ENCODE results near the gene BZW2. TPM values are rescaled to one million over a fixed set of nuclear protein-coding genes. Genes with fewer than 3 reads are reported as not detected.

BZW2 gene
- total RNA-seq, 1 experiment from 2014 or later = 85.4 TPM

DNA sequence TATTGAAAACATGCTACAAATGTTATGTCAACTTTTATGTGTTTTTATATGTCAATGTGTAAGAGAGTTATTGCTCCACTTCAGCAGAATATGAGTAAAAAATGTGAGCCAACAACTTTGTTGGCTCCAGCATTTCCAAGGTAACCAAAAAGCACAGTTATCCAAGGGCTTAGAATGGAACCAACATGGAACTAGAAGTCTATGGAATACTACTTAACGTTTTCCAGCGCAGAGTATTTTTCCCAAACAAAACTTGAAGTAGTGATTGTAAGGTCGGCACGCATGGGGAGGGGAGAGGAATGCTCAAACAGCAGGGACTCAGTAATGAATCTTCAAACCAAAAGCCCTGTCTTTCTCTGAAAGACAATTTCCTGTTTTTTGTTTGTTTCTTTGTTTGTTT is 62.5 kb downstream of the BZW2 start:
- POLR2A ChIA-PET = interaction anchor here (1.6 kb wide), 1 partner anchor 62 kb away, joined by 4 read pairs; no protein-coding TSS in a partner anchor
- H3K9me3 Mint-ChIP-seq (ENCODE audit: unreplicated experiment) = no peaks in the 10 kb centered on the region

DNA sequence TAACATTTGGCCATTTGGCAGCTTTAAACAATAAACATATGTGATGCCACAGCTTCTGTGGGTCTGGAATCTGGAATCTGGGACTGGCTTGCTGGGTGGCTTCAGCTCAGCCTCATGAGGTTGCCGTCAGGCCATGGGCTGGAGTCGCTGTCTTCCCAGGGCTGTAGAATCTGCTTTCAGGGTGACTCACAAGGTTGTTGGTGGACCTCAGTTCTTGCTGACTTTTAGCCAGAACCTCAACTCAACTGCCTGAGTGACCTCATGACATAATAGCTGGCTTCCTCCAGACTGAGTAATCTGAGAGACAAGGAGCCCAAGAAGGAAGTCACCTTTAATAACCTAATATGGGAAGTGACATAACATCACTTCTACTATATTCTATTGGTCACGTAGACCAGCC is 63.0 kb downstream of the BZW2 start:
- Mint-ChIP-seq H3K9me3 (ENCODE audit: unreplicated experiment) (no peaks in the 10 kb centered on the region), H3K27ac (ENCODE audit: low read depth, unreplicated experiment) (no peak overlapping the region), H3K36me3 (ENCODE audit: insufficient read depth, unreplicated experiment) (peaks cover 58% of the 10 kb centered on the region), H3K27me3 (ENCODE audit: insufficient read depth, unreplicated experiment) (no peaks in the 10 kb centered on the region), H3K4me3 (ENCODE audit: unreplicated experiment) (no peak overlapping the region), H3K4me1 (ENCODE audit: insufficient read depth, unreplicated experiment) (no peaks in the 10 kb centered on the region)
- intact Hi-C loops (cut with micrococcal nuclease) = no loop called here
- CTCF ChIA-PET = interaction anchor here (0.6 to 0.7 kb wide), 3 partner anchors 12 to 105 kb away, joined by 3 to 5 read pairs (median 3); no protein-coding TSS in a partner anchor
- peak; percentile 68 for DNase-seq (ENCODE audit: unreplicated experiment)
- TF ChIP-seq, protein P1, sequence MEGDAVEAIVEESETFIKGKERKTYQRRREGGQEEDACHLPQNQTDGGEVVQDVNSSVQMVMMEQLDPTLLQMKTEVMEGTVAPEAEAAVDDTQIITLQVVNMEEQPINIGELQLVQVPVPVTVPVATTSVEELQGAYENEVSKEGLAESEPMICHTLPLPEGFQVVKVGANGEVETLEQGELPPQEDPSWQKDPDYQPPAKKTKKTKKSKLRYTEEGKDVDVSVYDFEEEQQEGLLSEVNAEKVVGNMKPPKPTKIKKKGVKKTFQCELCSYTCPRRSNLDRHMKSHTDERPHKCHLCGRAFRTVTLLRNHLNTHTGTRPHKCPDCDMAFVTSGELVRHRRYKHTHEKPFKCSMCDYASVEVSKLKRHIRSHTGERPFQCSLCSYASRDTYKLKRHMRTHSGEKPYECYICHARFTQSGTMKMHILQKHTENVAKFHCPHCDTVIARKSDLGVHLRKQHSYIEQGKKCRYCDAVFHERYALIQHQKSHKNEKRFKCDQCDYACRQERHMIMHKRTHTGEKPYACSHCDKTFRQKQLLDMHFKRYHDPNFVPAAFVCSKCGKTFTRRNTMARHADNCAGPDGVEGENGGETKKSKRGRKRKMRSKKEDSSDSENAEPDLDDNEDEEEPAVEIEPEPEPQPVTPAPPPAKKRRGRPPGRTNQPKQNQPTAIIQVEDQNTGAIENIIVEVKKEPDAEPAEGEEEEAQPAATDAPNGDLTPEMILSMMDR (IDR thresholded peaks at IDR 0.05; ENCODE audit: unreplicated experiment) = no peak
- POLR2A ChIA-PET = interaction anchor here (1.6 kb wide), 1 partner anchor 62 kb away, joined by 4 read pairs; no protein-coding TSS in a partner anchor
- no TSS peak for BruUV-seq (replicated peaks)

More for the DNA sequence above, 62.5 kb downstream of the BZW2 start:
- intact Hi-C loops (cut with micrococcal nuclease) = no loop called here
- no peak overlapping the region for H3K4me3 Mint-ChIP-seq (ENCODE audit: unreplicated experiment)
- BruUV-seq (replicated peaks) = no TSS peak
- DNase-seq (ENCODE audit: unreplicated experiment) = no peak
- no peak overlapping the region for H3K27ac Mint-ChIP-seq (ENCODE audit: low read depth, unreplicated experiment)
- TF ChIP-seq, protein P1 (IDR thresholded peaks at IDR 0.05; ENCODE audit: unreplicated experiment) = no peak
- CTCF ChIA-PET = interaction anchor here (0.6 to 1.8 kb wide), 5 partner anchors 12 to 892 kb away, joined by 3 to 5 read pairs (median 3); no protein-coding TSS in a partner anchor
- no peaks in the 10 kb centered on the region for H3K27me3 Mint-ChIP-seq (ENCODE audit: insufficient read depth, unreplicated experiment)
- no peaks in the 10 kb centered on the region for H3K4me1 Mint-ChIP-seq (ENCODE audit: insufficient read depth, unreplicated experiment)
- peaks cover 62% of the 10 kb centered on the region for H3K36me3 Mint-ChIP-seq (ENCODE audit: insufficient read depth, unreplicated experiment)

DNA sequence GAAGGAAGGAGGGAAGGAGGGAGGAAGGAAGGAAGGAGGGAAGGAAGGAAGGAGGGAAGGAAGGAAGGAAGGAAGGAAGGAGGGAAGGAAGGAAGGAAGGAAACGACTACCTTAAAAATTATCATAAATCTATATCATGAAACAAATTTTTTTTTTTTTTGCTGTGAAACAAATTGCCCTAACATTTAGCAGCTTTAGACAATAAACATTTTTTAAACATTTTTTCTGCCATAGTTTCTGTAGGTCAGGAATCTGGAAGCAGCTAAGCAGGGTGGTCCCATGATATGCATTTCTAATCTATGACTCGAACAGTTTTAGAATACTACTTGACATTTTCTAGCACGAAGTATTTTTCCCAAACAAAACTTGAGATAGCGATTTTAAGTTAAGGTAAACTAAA is 64.7 kb downstream of the BZW2 start:
- TF ChIP-seq, protein P1 (IDR thresholded peaks at IDR 0.05; ENCODE audit: unreplicated experiment) = no peak
- no peaks in the 10 kb centered on the region for H3K27me3 Mint-ChIP-seq (ENCODE audit: insufficient read depth, unreplicated experiment)
- CTCF ChIA-PET = interaction anchor here (0.7 kb wide), 1 partner anchor 181 kb away, joined by 3 read pairs; no protein-coding TSS in a partner anchor
- peaks cover 41% of the 10 kb centered on the region for H3K36me3 Mint-ChIP-seq (ENCODE audit: insufficient read depth, unreplicated experiment)
- H3K27ac Mint-ChIP-seq (ENCODE audit: low read depth, unreplicated experiment) = no peak overlapping the region
- DNase-seq (ENCODE audit: unreplicated experiment) = no peak
- POLR2A ChIA-PET = no interaction called here
- no TSS peak for BruUV-seq (replicated peaks)
- no peaks in the 10 kb centered on the region for H3K4me1 Mint-ChIP-seq (ENCODE audit: insufficient read depth, unreplicated experiment)
- H3K9me3 Mint-ChIP-seq (ENCODE audit: unreplicated experiment) = no peaks in the 10 kb centered on the region
- no peak overlapping the region for H3K4me3 Mint-ChIP-seq (ENCODE audit: unreplicated experiment)
- intact Hi-C loops (cut with micrococcal nuclease) = no loop called here

DNA sequence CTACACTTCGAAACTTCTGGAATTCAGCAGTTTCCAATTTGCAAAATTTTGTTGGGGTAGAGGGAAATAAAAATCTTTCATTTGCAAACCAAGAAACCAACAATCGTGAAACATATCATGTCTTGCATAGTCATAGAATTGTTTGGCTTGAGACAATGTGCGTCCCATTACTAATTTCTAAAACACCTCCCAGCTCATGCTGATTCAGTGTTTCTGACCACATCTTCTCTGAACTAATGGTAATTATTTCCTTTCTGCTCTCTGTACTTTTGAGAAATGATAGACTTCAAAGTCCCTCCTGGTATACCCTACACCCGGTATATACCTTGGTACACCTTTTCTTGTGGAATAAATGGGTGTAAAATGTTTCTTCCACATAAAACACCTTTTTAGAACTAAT is 65.7 kb downstream of the BZW2 start:
- Mint-ChIP-seq H3K36me3 (ENCODE audit: insufficient read depth, unreplicated experiment) (peaks cover 30% of the 10 kb centered on the region), H3K27ac (ENCODE audit: low read depth, unreplicated experiment) (no peak overlapping the region), H3K27me3 (ENCODE audit: insufficient read depth, unreplicated experiment) (no peaks in the 10 kb centered on the region), H3K9me3 (ENCODE audit: unreplicated experiment) (no peaks in the 10 kb centered on the region), H3K4me1 (ENCODE audit: insufficient read depth, unreplicated experiment) (no peaks in the 10 kb centered on the region), H3K4me3 (ENCODE audit: unreplicated experiment) (no peak overlapping the region)
- CTCF ChIA-PET = no interaction called here
- POLR2A ChIA-PET = no interaction called here
- no TSS peak for BruUV-seq (replicated peaks)
- TF ChIP-seq, protein P1 (IDR thresholded peaks at IDR 0.05; ENCODE audit: unreplicated experiment) = no peak
- no peak for DNase-seq (ENCODE audit: unreplicated experiment)
- intact Hi-C loops (cut with micrococcal nuclease) = no loop called here
